ENCODE measurements around the gene NEURL2.

DNA sequence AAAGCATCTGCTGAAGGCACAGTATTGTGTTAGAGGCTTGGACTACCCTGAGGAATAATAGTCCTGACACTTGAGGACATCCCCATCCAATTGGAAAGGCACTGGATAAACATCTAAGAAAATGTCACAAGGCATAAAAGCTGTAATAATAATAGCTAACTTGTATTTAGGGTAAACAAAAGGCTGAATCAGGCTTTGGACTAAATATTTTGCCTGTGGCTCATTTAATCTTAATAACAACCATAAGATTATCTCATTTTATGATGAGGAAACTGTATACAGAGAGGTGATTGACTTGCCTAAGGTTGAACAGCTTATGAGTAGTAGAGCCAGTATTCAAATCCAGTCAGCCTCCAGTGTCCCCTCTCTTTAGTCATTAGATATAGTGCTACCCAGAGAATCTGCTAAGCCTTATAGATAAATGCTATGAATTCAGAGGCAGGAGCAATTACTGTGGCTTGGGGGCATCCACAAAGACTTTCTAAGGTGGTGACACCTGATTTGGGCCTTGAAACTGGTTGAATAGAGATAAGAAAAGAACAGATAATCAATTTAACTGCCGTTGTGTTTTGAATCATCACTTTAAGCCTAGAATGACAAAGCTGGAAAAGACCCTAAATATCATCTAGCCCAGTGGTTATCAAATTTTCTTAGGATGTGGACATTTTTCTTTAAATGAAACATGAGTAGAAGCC lies 17.5 kb downstream of the NEURL2 start:
- TF ChIP-seq, protein P1, sequence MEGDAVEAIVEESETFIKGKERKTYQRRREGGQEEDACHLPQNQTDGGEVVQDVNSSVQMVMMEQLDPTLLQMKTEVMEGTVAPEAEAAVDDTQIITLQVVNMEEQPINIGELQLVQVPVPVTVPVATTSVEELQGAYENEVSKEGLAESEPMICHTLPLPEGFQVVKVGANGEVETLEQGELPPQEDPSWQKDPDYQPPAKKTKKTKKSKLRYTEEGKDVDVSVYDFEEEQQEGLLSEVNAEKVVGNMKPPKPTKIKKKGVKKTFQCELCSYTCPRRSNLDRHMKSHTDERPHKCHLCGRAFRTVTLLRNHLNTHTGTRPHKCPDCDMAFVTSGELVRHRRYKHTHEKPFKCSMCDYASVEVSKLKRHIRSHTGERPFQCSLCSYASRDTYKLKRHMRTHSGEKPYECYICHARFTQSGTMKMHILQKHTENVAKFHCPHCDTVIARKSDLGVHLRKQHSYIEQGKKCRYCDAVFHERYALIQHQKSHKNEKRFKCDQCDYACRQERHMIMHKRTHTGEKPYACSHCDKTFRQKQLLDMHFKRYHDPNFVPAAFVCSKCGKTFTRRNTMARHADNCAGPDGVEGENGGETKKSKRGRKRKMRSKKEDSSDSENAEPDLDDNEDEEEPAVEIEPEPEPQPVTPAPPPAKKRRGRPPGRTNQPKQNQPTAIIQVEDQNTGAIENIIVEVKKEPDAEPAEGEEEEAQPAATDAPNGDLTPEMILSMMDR (IDR thresholded peaks at IDR 0.05): no peak
- TF ChIP-seq EP300 (IDR thresholded peaks at IDR 0.05; ENCODE audit: low read depth) (no peak), POLR2A (IDR thresholded peaks at IDR 0.05) (no peak)
